Progenitor cell of endocrine pancreas (in vitro differentiated cells): ENCODE results near the gene ATM. TPM values are rescaled to one million over a fixed set of nuclear protein-coding genes. Genes with fewer than 3 reads are reported as not detected.

ENCODE experiments used
- DNase-seq: peaks from one replicate; pipeline ENCODE4 v3.0.0; 2021; ENCODE audit warnings: low spot score; ENCODE audit not compliant: unreplicated experiment
- H3K27ac Mint-ChIP-seq: 2 replicates; pipeline ENCODE4 v1.8.0; 2021; ENCODE audit warnings: mild to moderate bottlenecking, moderate library complexity, mixed read lengths
- H3K27me3 Mint-ChIP-seq: 2 replicates; pipeline ENCODE4 v1.8.0; 2021; ENCODE audit warnings: mixed read lengths
- H3K36me3 Mint-ChIP-seq: 2 replicates; pipeline ENCODE4 v1.8.0; 2022; ENCODE audit warnings: mixed read lengths; ENCODE audit not compliant: insufficient read depth
- H3K4me1 Mint-ChIP-seq: 2 replicates; pipeline ENCODE4 v1.8.0; 2021; ENCODE audit warnings: low read depth, mixed read lengths
- H3K4me3 Mint-ChIP-seq: 2 replicates; pipeline ENCODE4 v1.8.0; 2021; ENCODE audit warnings: low read depth, mild to moderate bottlenecking, moderate library complexity, mixed read lengths
- H3K9me3 Mint-ChIP-seq: 2 replicates; pipeline ENCODE4 v1.8.0; 2021; ENCODE audit warnings: low read depth, mixed read lengths
- total RNA-seq: library from RNA; stranded (reverse); gene quantifications from 2 replicates; pipeline ENCODE4 v1.2.1, GENCODE V29; 2021
- TF ChIP-seq, protein P1 (sequence below): fragments of 200-600 bp; sonication (generic); IDR thresholded peaks from one replicate; pipeline ENCODE4 v1.5.0; 2021; ENCODE audit warnings: antibody characterized with exemption, mild to moderate bottlenecking; ENCODE audit not compliant: unreplicated experiment

Gene ATM
- total RNA-seq, 1 donor from 2014 or later = 79.2 TPM

DNA sequence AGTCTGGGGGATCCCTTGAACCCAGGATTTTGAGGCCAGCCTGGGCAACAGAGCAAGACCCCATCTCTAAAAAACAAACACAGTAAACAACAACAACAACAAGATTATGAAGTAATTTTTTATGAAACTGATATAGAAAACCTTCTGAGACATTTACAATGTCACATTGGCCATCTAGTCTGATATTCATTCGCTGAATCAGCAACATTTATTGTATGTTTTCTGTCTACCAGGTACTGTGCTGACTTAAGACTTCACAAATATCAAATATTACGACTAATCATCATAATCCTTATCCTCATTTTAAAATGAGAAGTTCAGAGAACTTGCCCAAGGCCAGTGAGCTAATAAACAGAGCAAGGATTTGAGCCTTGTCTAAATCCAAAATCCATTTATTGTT, 120.8 kb downstream of the ATM start:
- Mint-ChIP-seq H3K4me3 (no peak overlapping the region), H3K9me3 (no peaks in the 10 kb centered on the region), H3K27me3 (no peaks in the 10 kb centered on the region), H3K4me1 (peaks cover 6% of the 10 kb centered on the region), H3K36me3 (peaks cover 5% of the 10 kb centered on the region), H3K27ac (peak overlapping the region; percentile 3)
- TF ChIP-seq, protein P1, sequence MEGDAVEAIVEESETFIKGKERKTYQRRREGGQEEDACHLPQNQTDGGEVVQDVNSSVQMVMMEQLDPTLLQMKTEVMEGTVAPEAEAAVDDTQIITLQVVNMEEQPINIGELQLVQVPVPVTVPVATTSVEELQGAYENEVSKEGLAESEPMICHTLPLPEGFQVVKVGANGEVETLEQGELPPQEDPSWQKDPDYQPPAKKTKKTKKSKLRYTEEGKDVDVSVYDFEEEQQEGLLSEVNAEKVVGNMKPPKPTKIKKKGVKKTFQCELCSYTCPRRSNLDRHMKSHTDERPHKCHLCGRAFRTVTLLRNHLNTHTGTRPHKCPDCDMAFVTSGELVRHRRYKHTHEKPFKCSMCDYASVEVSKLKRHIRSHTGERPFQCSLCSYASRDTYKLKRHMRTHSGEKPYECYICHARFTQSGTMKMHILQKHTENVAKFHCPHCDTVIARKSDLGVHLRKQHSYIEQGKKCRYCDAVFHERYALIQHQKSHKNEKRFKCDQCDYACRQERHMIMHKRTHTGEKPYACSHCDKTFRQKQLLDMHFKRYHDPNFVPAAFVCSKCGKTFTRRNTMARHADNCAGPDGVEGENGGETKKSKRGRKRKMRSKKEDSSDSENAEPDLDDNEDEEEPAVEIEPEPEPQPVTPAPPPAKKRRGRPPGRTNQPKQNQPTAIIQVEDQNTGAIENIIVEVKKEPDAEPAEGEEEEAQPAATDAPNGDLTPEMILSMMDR = no peak
- no peak for DNase-seq

DNA sequence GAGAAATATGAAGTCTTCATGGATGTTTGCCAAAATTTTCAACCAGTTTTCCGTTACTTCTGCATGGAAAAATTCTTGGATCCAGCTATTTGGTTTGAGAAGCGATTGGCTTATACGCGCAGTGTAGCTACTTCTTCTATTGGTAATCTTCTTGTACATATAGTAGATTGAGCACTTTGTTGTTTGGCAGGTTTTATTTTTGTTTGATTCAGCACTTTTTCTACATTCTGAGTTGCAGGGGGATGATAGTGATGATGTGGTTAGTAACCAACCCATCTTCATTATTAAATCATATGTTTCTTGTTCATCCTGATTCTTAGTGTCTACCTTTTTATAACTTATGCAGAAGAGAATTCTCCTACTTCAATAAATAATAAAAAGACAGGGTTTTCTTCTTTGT, 122.9 kb downstream of the ATM start:
- H3K9me3 Mint-ChIP-seq = no peaks in the 10 kb centered on the region
- DNase-seq = no peak
- H3K4me1 Mint-ChIP-seq = peaks cover 5% of the 10 kb centered on the region
- H3K4me3 Mint-ChIP-seq = no peak overlapping the region
- TF ChIP-seq, protein P1 = no peak
- no peak overlapping the region for H3K27ac Mint-ChIP-seq
- H3K36me3 Mint-ChIP-seq = peaks cover 10% of the 10 kb centered on the region
- no peaks in the 10 kb centered on the region for H3K27me3 Mint-ChIP-seq

DNA sequence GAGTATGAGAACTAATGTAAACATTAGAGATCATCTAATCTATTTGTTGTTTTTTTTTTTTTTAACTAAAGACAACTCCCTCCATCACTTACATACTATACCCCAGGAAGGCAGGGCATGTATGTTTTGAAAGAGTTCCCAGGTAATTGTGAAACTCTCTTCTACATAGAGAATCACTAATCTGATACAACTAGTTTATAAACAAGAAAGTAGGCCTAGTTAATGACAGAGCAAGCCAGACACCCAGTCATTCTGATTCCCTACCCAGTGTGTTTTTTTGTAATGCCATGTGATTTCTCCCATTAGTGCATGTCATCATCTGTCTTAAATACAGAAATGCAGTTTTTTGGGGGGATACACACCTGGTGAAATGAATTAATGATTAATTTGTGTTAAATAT, 123.6 kb downstream of the ATM start:
- Mint-ChIP-seq H3K4me3 (no peak overlapping the region), H3K27me3 (no peaks in the 10 kb centered on the region), H3K9me3 (no peaks in the 10 kb centered on the region), H3K4me1 (peaks cover 2% of the 10 kb centered on the region), H3K36me3 (peaks cover 10% of the 10 kb centered on the region), H3K27ac (no peak overlapping the region)
- DNase-seq = no peak
- TF ChIP-seq, protein P1 = no peak

DNA sequence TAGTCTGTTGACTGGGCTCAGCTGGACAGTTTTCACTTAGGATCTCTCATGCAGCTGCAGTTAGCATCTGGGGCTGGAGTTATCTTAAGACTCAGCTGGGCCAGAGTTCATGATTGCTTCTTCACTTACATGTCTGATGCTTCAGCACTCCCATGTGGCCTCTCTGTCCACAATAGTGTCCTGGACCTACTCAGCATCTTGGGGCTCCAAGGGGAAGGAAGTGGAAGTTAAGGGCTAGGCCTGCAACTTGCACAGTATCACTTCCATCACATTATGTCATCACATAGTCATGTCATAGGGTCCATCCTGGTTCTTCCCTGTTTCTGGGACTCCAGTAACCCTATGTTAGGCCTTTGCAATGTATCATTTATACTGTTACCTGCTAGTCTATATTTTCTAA, 128.6 kb downstream of the ATM start:
- no peak for DNase-seq
- TF ChIP-seq, protein P1 = no peak
- Mint-ChIP-seq H3K9me3 (no peaks in the 10 kb centered on the region), H3K27ac (no peak overlapping the region), H3K27me3 (no peaks in the 10 kb centered on the region), H3K4me1 (peaks cover 2% of the 10 kb centered on the region), H3K36me3 (peaks cover 24% of the 10 kb centered on the region), H3K4me3 (no peak overlapping the region)

DNA sequence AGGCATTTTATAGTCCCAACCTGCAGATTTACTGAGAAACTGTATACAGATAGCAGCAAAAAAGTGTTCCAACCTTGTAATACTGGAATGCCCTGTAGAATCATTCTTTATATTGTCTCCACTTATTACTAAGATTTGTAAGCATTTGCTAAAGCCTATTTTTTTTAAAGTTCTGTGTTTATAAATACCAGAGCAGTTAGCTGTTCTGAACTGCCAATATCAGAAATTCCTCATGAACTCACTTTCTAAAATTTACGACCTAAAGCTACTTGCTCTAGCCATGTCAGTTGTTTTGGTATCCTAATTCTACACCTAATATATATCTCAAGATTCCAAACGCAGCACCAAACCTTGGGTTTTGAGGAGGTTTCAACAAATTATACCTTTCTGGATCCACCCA, 141.3 kb downstream of the ATM start:
- DNase-seq = no peak
- peaks cover 12% of the 10 kb centered on the region for H3K4me1 Mint-ChIP-seq

More for the DNA sequence above, 141.3 kb downstream of the ATM start:
- Mint-ChIP-seq H3K9me3 (peaks cover 5% of the 10 kb centered on the region), H3K27ac (no peak overlapping the region), H3K27me3 (no peaks in the 10 kb centered on the region), H3K36me3 (peaks cover 19% of the 10 kb centered on the region), H3K4me3 (no peak overlapping the region)
- TF ChIP-seq, protein P1 = no peak
